ENCODE results near the gene CD70. TPM values are rescaled to one million over a fixed set of nuclear protein-coding genes. Genes with fewer than 3 reads are reported as not detected.
"Not testable (repeated sequence)": the region's sequence is repeated elsewhere in the genome, so short reads cannot be mapped to it uniquely, and the experiment has no call there.

CD70 gene
- total and polyA plus RNA-seq, 4 donors = not detected

GRCh38 chr19:6639439-6639838 lies 48.5 kb upstream of the CD70 start:
- DNase-seq (ENCODE audit: low spot score) = no peak
- no peaks in the 10 kb centered on the region for H3K27me3 ChIP-seq (ENCODE audit: control insufficient read depth in 4 of 4, insufficient read depth in 4 of 4, low read length in 3 of 4)
- H3K36me3 ChIP-seq (ENCODE audit: control insufficient read depth in 4 of 4, insufficient read depth in 3 of 4, low read depth in 1 of 4, low read length in 3 of 4) = no peaks in the 10 kb centered on the region
- no peak overlapping the region for H3K27ac ChIP-seq (ENCODE audit: low read depth in 1 of 2, low read length in 2 of 2)
- H3K9me3 ChIP-seq (ENCODE audit: control insufficient read depth in 4 of 4, low read length in 3 of 4) = no peaks in the 10 kb centered on the region
- H3K4me1 ChIP-seq (ENCODE audit: control insufficient read depth in 4 of 4, insufficient read depth in 4 of 4, low read length in 3 of 4) = no peaks in the 10 kb centered on the region
- no peak overlapping the region for H3K4me3 ChIP-seq (ENCODE audit: low read depth in 1 of 3, low read length in 3 of 3)
- TF ChIP-seq EGR1 (IDR thresholded peaks at IDR 0.05; ENCODE audit: low read depth in 2 of 2) (no peak), TAF1 (conservative IDR thresholded peaks at IDR 0.05) (no peak), HNF4A (conservative IDR thresholded peaks at IDR 0.05) (no peak), NR2F2 (IDR thresholded peaks at IDR 0.05) (no peak), ATF3 (IDR thresholded peaks at IDR 0.05) (no peak), HNF4G (IDR thresholded peaks at IDR 0.05) (no peak), FOXA1 (IDR thresholded peaks at IDR 0.05) (no peak), RAD21 (IDR thresholded peaks at IDR 0.05) (no peak)
- TF ChIP-seq, protein P1, sequence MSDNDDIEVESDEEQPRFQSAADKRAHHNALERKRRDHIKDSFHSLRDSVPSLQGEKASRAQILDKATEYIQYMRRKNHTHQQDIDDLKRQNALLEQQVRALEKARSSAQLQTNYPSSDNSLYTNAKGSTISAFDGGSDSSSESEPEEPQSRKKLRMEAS (IDR thresholded peaks at IDR 0.05) = no peak
- TF ChIP-seq, protein P2, sequence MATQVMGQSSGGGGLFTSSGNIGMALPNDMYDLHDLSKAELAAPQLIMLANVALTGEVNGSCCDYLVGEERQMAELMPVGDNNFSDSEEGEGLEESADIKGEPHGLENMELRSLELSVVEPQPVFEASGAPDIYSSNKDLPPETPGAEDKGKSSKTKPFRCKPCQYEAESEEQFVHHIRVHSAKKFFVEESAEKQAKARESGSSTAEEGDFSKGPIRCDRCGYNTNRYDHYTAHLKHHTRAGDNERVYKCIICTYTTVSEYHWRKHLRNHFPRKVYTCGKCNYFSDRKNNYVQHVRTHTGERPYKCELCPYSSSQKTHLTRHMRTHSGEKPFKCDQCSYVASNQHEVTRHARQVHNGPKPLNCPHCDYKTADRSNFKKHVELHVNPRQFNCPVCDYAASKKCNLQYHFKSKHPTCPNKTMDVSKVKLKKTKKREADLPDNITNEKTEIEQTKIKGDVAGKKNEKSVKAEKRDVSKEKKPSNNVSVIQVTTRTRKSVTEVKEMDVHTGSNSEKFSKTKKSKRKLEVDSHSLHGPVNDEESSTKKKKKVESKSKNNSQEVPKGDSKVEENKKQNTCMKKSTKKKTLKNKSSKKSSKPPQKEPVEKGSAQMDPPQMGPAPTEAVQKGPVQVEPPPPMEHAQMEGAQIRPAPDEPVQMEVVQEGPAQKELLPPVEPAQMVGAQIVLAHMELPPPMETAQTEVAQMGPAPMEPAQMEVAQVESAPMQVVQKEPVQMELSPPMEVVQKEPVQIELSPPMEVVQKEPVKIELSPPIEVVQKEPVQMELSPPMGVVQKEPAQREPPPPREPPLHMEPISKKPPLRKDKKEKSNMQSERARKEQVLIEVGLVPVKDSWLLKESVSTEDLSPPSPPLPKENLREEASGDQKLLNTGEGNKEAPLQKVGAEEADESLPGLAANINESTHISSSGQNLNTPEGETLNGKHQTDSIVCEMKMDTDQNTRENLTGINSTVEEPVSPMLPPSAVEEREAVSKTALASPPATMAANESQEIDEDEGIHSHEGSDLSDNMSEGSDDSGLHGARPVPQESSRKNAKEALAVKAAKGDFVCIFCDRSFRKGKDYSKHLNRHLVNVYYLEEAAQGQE (IDR thresholded peaks at IDR 0.05) = no peak
- H3K9ac ChIP-seq (ENCODE audit: low read depth in 1 of 2, low read length in 2 of 2) = no peak overlapping the region
- WGBS = 47% methylated on average over 4 of the region's 4 CpGs

GRCh38 chr19:6633456-6633813 lies 42.5 kb upstream of the CD70 start:
- not testable (repeated sequence) for H3K9ac ChIP-seq (ENCODE audit: low read depth in 1 of 2, low read length in 2 of 2); DNase-seq (ENCODE audit: low spot score); H3K4me3 ChIP-seq (ENCODE audit: low read depth in 1 of 3, low read length in 3 of 3); H3K27me3 ChIP-seq (ENCODE audit: control insufficient read depth in 4 of 4, insufficient read depth in 4 of 4, low read length in 3 of 4); H3K27ac ChIP-seq (ENCODE audit: low read depth in 1 of 2, low read length in 2 of 2); H3K9me3 ChIP-seq (ENCODE audit: control insufficient read depth in 4 of 4, low read length in 3 of 4); H3K36me3 ChIP-seq (ENCODE audit: control insufficient read depth in 4 of 4, insufficient read depth in 3 of 4, low read depth in 1 of 4, low read length in 3 of 4); H3K4me1 ChIP-seq (ENCODE audit: control insufficient read depth in 4 of 4, insufficient read depth in 4 of 4, low read length in 3 of 4)
- 79% methylated on average over 4 of the region's 4 CpGs for WGBS

DNA sequence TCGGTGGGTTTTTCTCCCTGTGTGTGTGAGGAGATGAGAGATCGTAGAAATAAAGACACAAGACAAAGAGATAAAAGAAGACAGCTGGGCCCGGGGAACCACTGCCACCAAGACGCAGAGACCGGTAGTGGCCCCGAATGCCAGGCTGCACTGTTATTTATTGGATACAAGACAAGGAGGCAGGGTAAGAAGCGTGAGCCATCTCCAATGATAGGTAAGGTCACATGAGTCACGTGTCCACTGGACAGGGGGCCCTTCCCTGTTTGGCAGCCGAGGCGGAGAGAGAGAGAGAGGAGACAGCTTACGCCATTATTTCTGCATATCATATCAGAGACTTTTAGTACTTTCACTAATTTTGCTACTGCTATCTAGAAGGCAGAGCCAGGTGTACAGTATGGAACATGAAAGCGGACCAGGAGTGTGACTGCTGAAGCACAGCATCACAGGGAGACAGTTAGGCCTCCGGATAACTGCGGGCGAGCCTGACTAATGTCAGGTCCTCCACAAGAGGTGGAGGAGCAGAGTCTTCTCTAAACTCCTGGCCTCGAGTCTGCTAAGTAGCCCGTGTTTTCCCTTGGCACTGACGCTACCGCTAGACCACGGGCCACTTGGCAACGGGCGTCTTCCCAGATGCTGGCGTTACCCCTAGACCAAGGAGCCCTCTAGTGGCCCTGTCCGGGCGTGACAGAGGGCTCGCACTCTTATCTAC lies 42.0 kb upstream of the CD70 start:
- not testable (repeated sequence) for H3K4me3 ChIP-seq (ENCODE audit: low read depth in 1 of 3, low read length in 3 of 3); H3K27me3 ChIP-seq (ENCODE audit: control insufficient read depth in 4 of 4, insufficient read depth in 4 of 4, low read length in 3 of 4); H3K4me1 ChIP-seq (ENCODE audit: control insufficient read depth in 4 of 4, insufficient read depth in 4 of 4, low read length in 3 of 4); H3K36me3 ChIP-seq (ENCODE audit: control insufficient read depth in 4 of 4, insufficient read depth in 3 of 4, low read depth in 1 of 4, low read length in 3 of 4); H3K9ac ChIP-seq (ENCODE audit: low read depth in 1 of 2, low read length in 2 of 2); H3K9me3 ChIP-seq (ENCODE audit: control insufficient read depth in 4 of 4, low read length in 3 of 4); H3K27ac ChIP-seq (ENCODE audit: low read depth in 1 of 2, low read length in 2 of 2)
- DNase-seq (ENCODE audit: low spot score) = peak; percentile 53
- peak; percentile 58 for TF ChIP-seq CTCF (IDR thresholded peaks at IDR 0.05; ENCODE audit: low read depth, low read length, missing input control)
- peak; percentile 73 to 81 for TF ChIP-seq RAD21 (IDR thresholded peaks at IDR 0.05)
- WGBS = 49% methylated on average over 26 of the region's 26 CpGs

Measured in liver (tissue), 9 donors.